ENCODE results near the gene IMMP1L.

DNA sequence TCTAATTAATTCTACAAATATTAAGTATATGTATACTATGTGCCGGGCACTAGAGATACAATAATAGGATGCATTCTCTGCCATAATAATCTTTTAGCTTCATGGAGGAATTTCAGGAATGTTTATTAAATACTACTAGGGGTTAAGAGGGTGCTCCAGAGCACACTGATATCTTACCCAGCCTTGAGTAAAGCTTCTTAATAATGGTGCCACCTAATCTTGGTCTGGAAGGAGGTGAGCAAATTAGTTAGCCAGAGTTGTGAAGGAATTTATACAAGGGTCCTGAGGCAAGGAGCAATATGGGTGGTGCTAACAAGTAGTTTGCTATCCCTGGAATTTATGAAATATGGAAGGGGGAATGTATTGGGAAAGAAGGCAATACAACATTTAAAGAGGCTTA is 21.9 kb upstream of the IMMP1L start:
- TF ChIP-seq POLR2AphosphoS5 (IDR thresholded peaks at IDR 0.05) (no peak), POLR2A (IDR thresholded peaks at IDR 0.05) (no peak)
- TF ChIP-seq, protein P1, sequence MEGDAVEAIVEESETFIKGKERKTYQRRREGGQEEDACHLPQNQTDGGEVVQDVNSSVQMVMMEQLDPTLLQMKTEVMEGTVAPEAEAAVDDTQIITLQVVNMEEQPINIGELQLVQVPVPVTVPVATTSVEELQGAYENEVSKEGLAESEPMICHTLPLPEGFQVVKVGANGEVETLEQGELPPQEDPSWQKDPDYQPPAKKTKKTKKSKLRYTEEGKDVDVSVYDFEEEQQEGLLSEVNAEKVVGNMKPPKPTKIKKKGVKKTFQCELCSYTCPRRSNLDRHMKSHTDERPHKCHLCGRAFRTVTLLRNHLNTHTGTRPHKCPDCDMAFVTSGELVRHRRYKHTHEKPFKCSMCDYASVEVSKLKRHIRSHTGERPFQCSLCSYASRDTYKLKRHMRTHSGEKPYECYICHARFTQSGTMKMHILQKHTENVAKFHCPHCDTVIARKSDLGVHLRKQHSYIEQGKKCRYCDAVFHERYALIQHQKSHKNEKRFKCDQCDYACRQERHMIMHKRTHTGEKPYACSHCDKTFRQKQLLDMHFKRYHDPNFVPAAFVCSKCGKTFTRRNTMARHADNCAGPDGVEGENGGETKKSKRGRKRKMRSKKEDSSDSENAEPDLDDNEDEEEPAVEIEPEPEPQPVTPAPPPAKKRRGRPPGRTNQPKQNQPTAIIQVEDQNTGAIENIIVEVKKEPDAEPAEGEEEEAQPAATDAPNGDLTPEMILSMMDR (IDR thresholded peaks at IDR 0.05) = no peak
